Suppressor macrophage treated with lipopolysaccharide for 4 hours (primary cell): ENCODE measurements around the gene CNTNAP5.

Source experiments
- DNase-seq: peaks from one replicate; pipeline ENCODE4 v3.0.0-alpha.2; 2020

CNTNAP5 gene

GRCh38 chr2:124272261-124272841 is 247.3 kb downstream of the CNTNAP5 start:
- no peak for DNase-seq

GRCh38 chr2:124281541-124281940 is 256.5 kb downstream of the CNTNAP5 start:
- DNase-seq, result no peak

- DNase-seq, result no peak
Measured at GRCh38 chr2:124283096-124283495, 258.0 kb downstream of the CNTNAP5 start.

GRCh38 chr2:124286089-124286783 is 261.1 kb downstream of the CNTNAP5 start:
- DNase-seq, result no peak

- DNase-seq, result no peak
Measured at GRCh38 chr2:124289060-124289459, 264.0 kb downstream of the CNTNAP5 start.

- DNase-seq, result no peak
Measured at GRCh38 chr2:124289615-124290014, 264.5 kb downstream of the CNTNAP5 start.

GRCh38 chr2:124296470-124296869 is 271.4 kb downstream of the CNTNAP5 start:
- DNase-seq, result no peak

- DNase-seq, result no peak
Measured at GRCh38 chr2:124301915-124302314, 276.8 kb downstream of the CNTNAP5 start.

GRCh38 chr2:124308319-124309062 is 283.4 kb downstream of the CNTNAP5 start:
- DNase-seq, result no peak

GRCh38 chr2:124309563-124310138 is 284.6 kb downstream of the CNTNAP5 start:
- DNase-seq, result no peak

GRCh38 chr2:124310671-124311070 is 285.6 kb downstream of the CNTNAP5 start:
- no peak for DNase-seq

- no peak for DNase-seq
Measured at GRCh38 chr2:124314084-124314483, 289.0 kb downstream of the CNTNAP5 start.

- DNase-seq, result no peak
Measured at GRCh38 chr2:124315221-124315880, 290.3 kb downstream of the CNTNAP5 start.

- no peak for DNase-seq
Measured at GRCh38 chr2:124316133-124316532, 291.0 kb downstream of the CNTNAP5 start.

- DNase-seq, result no peak
Measured at GRCh38 chr2:124316881-124317605, 292.0 kb downstream of the CNTNAP5 start.

GRCh38 chr2:124317628-124318027 is 292.5 kb downstream of the CNTNAP5 start:
- no peak for DNase-seq

- no peak for DNase-seq
Measured at GRCh38 chr2:124318913-124319312, 293.8 kb downstream of the CNTNAP5 start.

GRCh38 chr2:124319577-124319976 is 294.5 kb downstream of the CNTNAP5 start:
- DNase-seq, result no peak

- no peak for DNase-seq
Measured at GRCh38 chr2:124320051-124320688, 295.1 kb downstream of the CNTNAP5 start.

GRCh38 chr2:124323321-124323720 is 298.2 kb downstream of the CNTNAP5 start:
- no peak for DNase-seq

- no peak for DNase-seq
Measured at GRCh38 chr2:124325667-124326440, 300.8 kb downstream of the CNTNAP5 start.
